ENCODE data around the gene CDCA7. TPM values are rescaled to one million over a fixed set of nuclear protein-coding genes. Genes with fewer than 3 reads are reported as not detected.

The CDCA7 gene
- total and polyA plus RNA-seq, 8 donors = 0.19 to 2.5 (median 0.56) TPM

- no peak for ATAC-seq
- intact Hi-C loops (cut with DNase I) = no loop called here
- DNase-seq = no peak
- Histone ChIP-seq H3K4me1 (peaks cover 5 to 6% (median 5%) of the 10 kb centered on the region in 3 donors), H3K4me3 (no peak overlapping the region), H3K9me3 (no peaks in the 10 kb centered on the region), H3K27me3 (peaks cover 0 to 14% (median 0%) of the 10 kb centered on the region in 4 donors), H3K36me3 (no peaks in the 10 kb centered on the region), H3K27ac (no peak overlapping the region)
- WGBS, 2 donors = 47 to 52% methylated on average over 3 of the region's 3 CpGs
- no peak for TF ChIP-seq CTCF (IDR thresholded peaks at IDR 0.05)
- FAIRE-seq = no peak
These were observed 2.7 kb downstream of the CDCA7 start for GRCh38 chr2:173357346-173357745.

GRCh38 chr2:173358616-173359015 lies 3.9 kb downstream of the CDCA7 start:
- Histone ChIP-seq H3K4me3 (no peak overlapping the region), H3K27me3 (peaks cover 0 to 3% (median 0%) of the 10 kb centered on the region in 4 donors), H3K9me3 (no peaks in the 10 kb centered on the region), H3K27ac (no peak overlapping the region), H3K4me1 (peaks cover 5 to 6% (median 5%) of the 10 kb centered on the region in 3 donors), H3K36me3 (no peaks in the 10 kb centered on the region)
- 58 to 63% methylated on average over 5 of the region's 5 CpGs for WGBS, 2 donors
- ATAC-seq (no peak), FAIRE-seq (no peak), DNase-seq (no peak)
- no peak for TF ChIP-seq CTCF (IDR thresholded peaks at IDR 0.05)
- intact Hi-C loops (cut with DNase I) = no loop called here

GRCh38 chr2:173359231-173359630 lies 4.6 kb downstream of the CDCA7 start:
- H3K27me3 ChIP-seq = no peaks in the 10 kb centered on the region
- intact Hi-C loops (cut with DNase I) = no loop called here
- WGBS, 2 donors = 93 to 94% methylated on average over 8 of the region's 8 CpGs
- TF ChIP-seq CTCF (IDR thresholded peaks at IDR 0.05) = no peak
- no peaks in the 10 kb centered on the region for H3K9me3 ChIP-seq
- H3K4me1 ChIP-seq = peaks cover 0 to under 1% (median under 1%) of the 10 kb centered on the region in 3 donors
- FAIRE-seq (no peak), ATAC-seq (no peak), DNase-seq (no peak)
- no peaks in the 10 kb centered on the region for H3K36me3 ChIP-seq
- H3K4me3 ChIP-seq = no peak overlapping the region
- H3K27ac ChIP-seq = no peak overlapping the region

GRCh38 chr2:173370198-173370597 lies 15.5 kb downstream of the CDCA7 start:
- 86 to 93% methylated on average over 3 of the region's 3 CpGs for WGBS, 2 donors
- Histone ChIP-seq H3K36me3 (peaks cover 0 to 4% (median 0%) of the 10 kb centered on the region in 3 donors), H3K4me1 (no peaks in the 10 kb centered on the region), H3K27ac (no peak overlapping the region), H3K9me3 (no peaks in the 10 kb centered on the region), H3K4me3 (no peak overlapping the region), H3K27me3 (no peaks in the 10 kb centered on the region)
- ATAC-seq (no peak), DNase-seq (no peak), FAIRE-seq (no peak)
- intact Hi-C loops (cut with DNase I) = no loop called here
- no peak for TF ChIP-seq CTCF (IDR thresholded peaks at IDR 0.05)

DNA sequence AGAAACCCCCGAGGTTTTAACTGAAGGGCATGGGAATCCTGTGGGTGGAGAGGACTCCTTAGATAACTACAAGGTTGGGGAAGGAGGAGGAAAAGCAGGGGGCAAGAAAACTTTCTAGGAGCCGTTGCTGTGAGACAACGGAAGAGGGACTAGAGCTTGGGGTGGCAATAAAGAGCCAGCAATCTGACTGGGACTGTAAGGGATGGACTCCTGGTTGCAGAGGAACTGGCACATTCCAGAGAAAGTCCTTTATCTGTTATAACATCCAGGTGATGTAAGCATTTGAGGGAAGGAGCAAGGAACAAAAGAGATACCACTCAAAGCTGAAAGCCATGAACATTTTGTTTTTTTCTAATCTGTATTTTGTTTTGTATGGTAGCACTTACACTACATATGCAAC lies 16.4 kb downstream of the CDCA7 start:
- TF ChIP-seq CTCF (IDR thresholded peaks at IDR 0.05) = no peak
- ATAC-seq (no peak), DNase-seq (no peak), FAIRE-seq (no peak)
- Histone ChIP-seq H3K4me1 (no peaks in the 10 kb centered on the region), H3K4me3 (no peak overlapping the region), H3K27ac (no peak overlapping the region), H3K9me3 (no peaks in the 10 kb centered on the region), H3K36me3 (peaks cover 0 to 4% (median 0%) of the 10 kb centered on the region in 3 donors), H3K27me3 (no peaks in the 10 kb centered on the region)
- WGBS, 2 donors = 77 to 83% methylated on average over 3 of the region's 3 CpGs
- intact Hi-C loops (cut with DNase I) = no loop called here
